Left lung (tissue), 10 donors: ENCODE data around the gene IFT74. TPM values are rescaled to one million over a fixed set of nuclear protein-coding genes. Genes with fewer than 3 reads are reported as not detected.
A peak's percentile ranks its signal among the peaks of the same experiment; 100 is the strongest.

Experiments used
- ATAC-seq: fragments of 200-7000 bp; cut with Tn5 transposase; one replicate; pipeline ENCODE4 v1.9.1; 2020; ENCODE audit warnings: moderate library complexity
- DNase-seq, 4 donors: peaks; one replicate each; pipeline ENCODE4 v3.0.0-alpha.2; 2013 to 2020
- H3K27ac ChIP-seq, 2 donors: fragments of 200-600 bp; sonication (generic) in 1 of 2; one replicate each; pipeline versions ENCODE4 v1.5.0 to v1.8.0; 2020 to 2021
- H3K27me3 ChIP-seq, 2 donors: fragments of 200-600 bp; sonication (generic) in 1 of 2; one replicate each; pipeline versions ENCODE4 v1.5.0 to v1.8.0; 2020 to 2021
- H3K36me3 ChIP-seq, 2 donors: fragments of 200-600 bp; sonication (generic) in 1 of 2; one replicate each; pipeline versions ENCODE4 v1.5.0 to v1.8.0; 2020 to 2021
- H3K4me1 ChIP-seq, 2 donors: fragments of 200-600 bp; one replicate each; pipeline ENCODE4 v1.8.0; 2021
- H3K4me3 ChIP-seq, 2 donors: fragments of 200-600 bp; sonication (generic) in 1 of 2; one replicate each; pipeline versions ENCODE4 v1.5.0 to v1.8.0; 2020 to 2021; ENCODE audit warnings: mild to moderate bottlenecking in 1 of 2
- H3K9me3 ChIP-seq, 2 donors: fragments of 200-600 bp; sonication (generic) in 1 of 2; one replicate each; pipeline versions ENCODE4 v1.5.0 to v1.8.0; 2020 to 2021
- CTCF ChIP-seq, 2 donors: fragments of 200-600 bp; sonication (generic) in 1 of 2; IDR thresholded peaks; one replicate each; pipeline versions ENCODE4 v1.5.0 to v1.8.0; 2021; ENCODE audit warnings: antibody characterized with exemption in 2 of 2
- intact Hi-C, 2 donors: fragments of 100-400 bp; cut with DNase I; formaldehyde crosslinking; loops; one replicate each; pipeline versions ENCODE4 v1.11.2 to v1.14.2; 2022
- polyA plus RNA-seq, 6 donors: library from polyadenylated mRNA; unstranded; fragments of 120-200 nt; gene quantifications; one replicate each; pipeline ENCODE4 v1.2.1, GENCODE V29; 2013; ENCODE audit not compliant: insufficient read length in 6 of 6
- total RNA-seq, 2 donors: library from RNA; stranded (reverse); fragmentation: NEBNext Ultra II Directional; extraction: Animal tissue kit (Norgen Biotek cat#: 25700); gene quantifications; one replicate each; pipeline ENCODE4 v1.2.1, GENCODE V29; 2021
- donor health status: DM: no; HTN: yes; CAD: no.
- donor health status: DM: no; HTN: no; CAD: no.

Gene IFT74
- total and polyA plus RNA-seq, 8 donors: 10.8 to 40.1 (median 28.7) TPM

- ATAC-seq (no peak), DNase-seq (peak in 1 of 4 donors; percentile 11)
- no peak overlapping the region for H3K4me3 ChIP-seq
- no peaks in the 10 kb centered on the region for H3K27me3 ChIP-seq
- intact Hi-C loops: no loop called here
- H3K27ac ChIP-seq: no peak overlapping the region
- H3K4me1 ChIP-seq: no peaks in the 10 kb centered on the region
- H3K9me3 ChIP-seq: no peaks in the 10 kb centered on the region
- peaks cover 0 to 3% of the 10 kb centered on the region in 2 donors for H3K36me3 ChIP-seq
- no peak for TF ChIP-seq CTCF (IDR thresholded peaks at IDR 0.05)
These were observed 103.7 kb downstream of the IFT74 start for GRCh38 chr9:27059907-27060306.

- H3K27ac ChIP-seq: no peak overlapping the region
- intact Hi-C loops: no loop called here
These were observed 109.1 kb downstream of the IFT74 start for GRCh38 chr9:27065288-27065687.

GRCh38 chr9:27073841-27074728 lies 117.9 kb downstream of the IFT74 start:
- no peak overlapping the region for H3K27ac ChIP-seq
- intact Hi-C loops: no loop called here
- H3K27me3 ChIP-seq: no peaks in the 10 kb centered on the region
- no peaks in the 10 kb centered on the region for H3K36me3 ChIP-seq
- no peak for DNase-seq
- no peaks in the 10 kb centered on the region for H3K4me1 ChIP-seq
- TF ChIP-seq CTCF (IDR thresholded peaks at IDR 0.05): no peak
- no peak overlapping the region for H3K4me3 ChIP-seq
- no peak for ATAC-seq
- no peaks in the 10 kb centered on the region for H3K9me3 ChIP-seq

More at GRCh38 chr9:27065288-27065687, 109.1 kb downstream of the IFT74 start:
- H3K4me3 ChIP-seq: no peak overlapping the region
- H3K4me1 ChIP-seq: no peaks in the 10 kb centered on the region
- no peaks in the 10 kb centered on the region for H3K9me3 ChIP-seq
- DNase-seq (no peak), ATAC-seq (no peak)
- no peak for TF ChIP-seq CTCF (IDR thresholded peaks at IDR 0.05)
- no peaks in the 10 kb centered on the region for H3K27me3 ChIP-seq
- H3K36me3 ChIP-seq: no peaks in the 10 kb centered on the region

GRCh38 chr9:27078685-27079084 lies 122.5 kb downstream of the IFT74 start:
- no peak for ATAC-seq
- intact Hi-C loops: no loop called here
- Histone ChIP-seq H3K36me3 (no peaks in the 10 kb centered on the region), H3K27me3 (no peaks in the 10 kb centered on the region), H3K4me1 (no peaks in the 10 kb centered on the region), H3K4me3 (no peak overlapping the region), H3K9me3 (no peaks in the 10 kb centered on the region), H3K27ac (no peak overlapping the region)
- no peak for DNase-seq
- no peak for TF ChIP-seq CTCF (IDR thresholded peaks at IDR 0.05)

GRCh38 chr9:27085456-27085855 lies 129.2 kb downstream of the IFT74 start:
- no peak for TF ChIP-seq CTCF (IDR thresholded peaks at IDR 0.05)
- Histone ChIP-seq H3K27ac (peak overlapping the region in 1 of 2 donors; percentile 30), H3K4me1 (no peaks in the 10 kb centered on the region), H3K36me3 (no peaks in the 10 kb centered on the region), H3K9me3 (no peaks in the 10 kb centered on the region), H3K4me3 (no peak overlapping the region), H3K27me3 (no peaks in the 10 kb centered on the region)
- DNase-seq: no peak
- intact Hi-C loops: no loop called here
- no peak for ATAC-seq
